ENCODE results near the gene DLL4.

GRCh38 chr15:40955930-40956540, 26.9 kb downstream of the DLL4 start:
- TF ChIP-seq POLR2A (IDR thresholded peaks at IDR 0.05): no peak
- no peak for TF ChIP-seq CTCF (IDR thresholded peaks at IDR 0.05)
